GM23248 (cell line): ENCODE data around the gene PROK1. TPM values are rescaled to one million over a fixed set of nuclear protein-coding genes. Genes with fewer than 3 reads are reported as not detected.

Source experiments
- DNase-seq: peaks from one replicate; pipeline ENCODE4 v3.0.0-alpha.2; 2015
- H2AFZ ChIP-seq: fragments of 200-600 bp; sonication (generic); 2 replicates; pipeline ENCODE4 v1.6.1; 2016; ENCODE audit warnings: antibody characterized with exemption
- H3F3A ChIP-seq: fragments of 200-600 bp; sonication (generic); 2 replicates; pipeline ENCODE4 v1.6.1; 2016; ENCODE audit warnings: mild to moderate bottlenecking, antibody characterized with exemption, mixed run types; ENCODE audit not compliant: insufficient read depth
- H3K27ac ChIP-seq: fragments of 200-600 bp; sonication (generic); 2 replicates; pipeline ENCODE4 v1.5.1; 2016; ENCODE audit warnings: mild to moderate bottlenecking
- H3K27me3 ChIP-seq: fragments of 200-600 bp; sonication (generic); replicated peaks from 2 replicates; pipeline ENCODE4 v1.6.1; 2016; ENCODE audit warnings: mild to moderate bottlenecking; ENCODE audit not compliant: insufficient read depth
- H3K36me3 ChIP-seq: fragments of 200-600 bp; sonication (generic); 2 replicates; pipeline ENCODE4 v1.6.1; 2016; ENCODE audit warnings: low read depth, mild to moderate bottlenecking
- H3K4me1 ChIP-seq: fragments of 200-600 bp; sonication (generic); 2 replicates; pipeline ENCODE4 v1.6.1; 2016; ENCODE audit warnings: mild to moderate bottlenecking; ENCODE audit not compliant: insufficient read depth
- H3K4me2 ChIP-seq: fragments of 200-600 bp; sonication (generic); one replicate; pipeline ENCODE4 v1.6.1; 2016; ENCODE audit warnings: mild to moderate bottlenecking; ENCODE audit not compliant: unreplicated experiment
- H3K4me3 ChIP-seq: fragments of 200-600 bp; sonication (generic); 2 replicates; pipeline ENCODE4 v1.5.1; 2016; ENCODE audit warnings: mild to moderate bottlenecking
- H3K79me2 ChIP-seq: fragments of 200-600 bp; sonication (generic); 2 replicates; pipeline ENCODE4 v1.6.1; 2016; ENCODE audit warnings: mild to moderate bottlenecking; ENCODE audit not compliant: insufficient read depth
- H3K9ac ChIP-seq: fragments of 200-600 bp; sonication (generic); 2 replicates; pipeline ENCODE4 v1.6.1; 2016; ENCODE audit warnings: mild to moderate bottlenecking
- H3K9me2 ChIP-seq: fragments of 200-600 bp; sonication (generic); 2 replicates; pipeline ENCODE4 v1.6.1; 2016; ENCODE audit warnings: mixed run types, mild to moderate bottlenecking, moderate library complexity; ENCODE audit not compliant: insufficient read depth
- H3K9me3 ChIP-seq: fragments of 200-600 bp; sonication (generic); one replicate; pipeline ENCODE4 v1.6.1; 2017; ENCODE audit warnings: low read depth
- H4K20me1 ChIP-seq: fragments of 200-600 bp; sonication (generic); 2 replicates; pipeline ENCODE4 v1.6.0; 2016; ENCODE audit not compliant: insufficient read depth
- EZH2 ChIP-seq: fragments of 200-600 bp; sonication (generic); IDR thresholded peaks from 2 replicates; pipeline ENCODE4 v1.6.1; 2018; ENCODE audit warnings: antibody characterized with exemption, mild to moderate bottlenecking; ENCODE audit not compliant: insufficient read depth, poor library complexity, severe bottlenecking
- EZH2phosphoT487 ChIP-seq: fragments of 200-600 bp; sonication (generic); IDR thresholded peaks from 2 replicates; pipeline ENCODE4 v1.6.1; 2018; ENCODE audit warnings: antibody characterized with exemption, moderate library complexity, mild to moderate bottlenecking, low read depth; ENCODE audit not compliant: insufficient read depth
- WGBS, 2 experiments: methylation state at CpG; one replicate each; pipeline ENCODE4 v1.1.6; 2015 to 2017; ENCODE audit warnings: low lambda C conversion rate in 2 of 2, low coverage in 1 of 2; ENCODE audit errors: missing lambda C conversion rate in 2 of 2; 5-methylcytosine and 5-hydroxymethylcytosine counted together
- in situ Hi-C: fragments of 300-500 bp; cut with MboI; formaldehyde crosslinking; loops from 2 replicates; pipeline ENCODE4 v1.15.0; 2020
- polyA plus RNA-seq: library from polyadenylated mRNA; unstranded; fragments of >200 nt; fragmentation: Nextera tagmentation; extraction: Ambion mirVana; gene quantifications from 2 replicates; pipeline ENCODE4 v1.2.1, GENCODE V29; 2016
- total RNA-seq: library from RNA; depleted of rRNA; stranded (reverse); fragments of >200 nt; shearing (Covaris generic); gene quantifications from 2 replicates; pipeline ENCODE4 v1.2.3, GENCODE V29; 2014

Gene PROK1
- total and polyA plus RNA-seq, 2 experiments from 2014 or later = not detected

- peak within 1 kb of the TSS; percentile 100 for H3K4me2 ChIP-seq
- H3K9me2 ChIP-seq = no peaks in the 10 kb centered on the region
- TF ChIP-seq EZH2 (no peak), EZH2phosphoT487 (no peak)
- H3K36me3 ChIP-seq = peaks cover 22% of the 10 kb centered on the region
- peaks cover 51% of the 10 kb centered on the region for H3K79me2 ChIP-seq
- peak within 1 kb of the TSS; percentile 76 for H3K27ac ChIP-seq
- H3K27me3 ChIP-seq = no peaks in the 10 kb centered on the region
- peaks cover 12% of the 10 kb centered on the region for H3K4me1 ChIP-seq
- no peaks in the 10 kb centered on the region for H4K20me1 ChIP-seq
- H3K9me3 ChIP-seq = no peaks in the 10 kb centered on the region
- 1% methylated on average over 63 to 76 of the region's 76 CpGs for WGBS, 2 experiments
- DNase-seq = peak; percentile 93
- peak within 1 kb of the TSS; percentile 96 for H3K9ac ChIP-seq
- peaks cover 6% of the 10 kb centered on the region; the same call in 1 of the 2 replicates for H3F3A ChIP-seq
- peak within 1 kb of the TSS; percentile 99 for H3K4me3 ChIP-seq
- in situ Hi-C loops = loop anchor here (5.0 kb wide), 1 partner anchor 50 kb away; no protein-coding TSS in a partner anchor
- peak within 1 kb of the TSS; percentile 100 for H2AFZ ChIP-seq
These were observed 43.4 kb upstream of the PROK1 start, which contains the start of gene LAMTOR5 for GRCh38 chr1:110407260-110408210. TSS of gene LAMTOR5 (minus strand) at chr1:110407694. CDS start at chr1:110407620, 74 bp downstream.

GRCh38 chr1:110408488-110408887, 42.5 kb upstream of the PROK1 start:
- Histone ChIP-seq H2AFZ (peak overlapping the region; percentile 100), H3K9me2 (no peaks in the 10 kb centered on the region), H3K36me3 (peaks cover 13% of the 10 kb centered on the region), H3K4me3 (peak overlapping the region; percentile 99), H4K20me1 (no peaks in the 10 kb centered on the region), H3K9ac (peak overlapping the region; percentile 96), H3F3A (no peaks in the 10 kb centered on the region), H3K4me2 (peak overlapping the region; percentile 100), H3K79me2 (peaks cover 51% of the 10 kb centered on the region), H3K9me3 (no peaks in the 10 kb centered on the region), H3K4me1 (peaks cover 12% of the 10 kb centered on the region), H3K27ac (no peak overlapping the region), H3K27me3 (no peaks in the 10 kb centered on the region)
- peak; percentile 23 for DNase-seq
- in situ Hi-C loops = loop anchor here (5.0 kb wide), 1 partner anchor 49 kb away; no protein-coding TSS in a partner anchor
- TF ChIP-seq EZH2 (no peak), EZH2phosphoT487 (no peak)
- WGBS, 2 experiments = 92 to 93% methylated on average over 8 of the region's 8 CpGs

GRCh38 chr1:110409316-110409715, 41.6 kb upstream of the PROK1 start:
- Histone ChIP-seq H3K4me3 (no peak overlapping the region), H3K9me3 (no peaks in the 10 kb centered on the region), H3K4me2 (no peak overlapping the region), H3K4me1 (peaks cover 12% of the 10 kb centered on the region), H2AFZ (no peak overlapping the region), H3K27ac (no peak overlapping the region), H3K9ac (no peak overlapping the region), H3K36me3 (peaks cover 5% of the 10 kb centered on the region; the same call in 1 of the 2 replicates), H3F3A (no peaks in the 10 kb centered on the region), H3K9me2 (no peaks in the 10 kb centered on the region), H4K20me1 (no peaks in the 10 kb centered on the region), H3K79me2 (peaks cover 43% of the 10 kb centered on the region), H3K27me3 (no peaks in the 10 kb centered on the region)
- no peak for TF ChIP-seq EZH2
- TF ChIP-seq EZH2phosphoT487 = no peak
- DNase-seq = no peak
- 83 to 84% methylated on average over 6 of the region's 6 CpGs for WGBS, 2 experiments
- in situ Hi-C loops = loop anchor here (5.0 kb wide), 1 partner anchor 48 kb away; no protein-coding TSS in a partner anchor

GRCh38 chr1:110411173-110411735, 39.7 kb upstream of the PROK1 start:
- Histone ChIP-seq H3K4me2 (no peak overlapping the region), H3K27ac (no peak overlapping the region), H3K9me2 (no peaks in the 10 kb centered on the region), H3F3A (no peaks in the 10 kb centered on the region), H3K27me3 (no peaks in the 10 kb centered on the region), H3K79me2 (peaks cover 23% of the 10 kb centered on the region), H4K20me1 (no peaks in the 10 kb centered on the region), H3K9me3 (no peaks in the 10 kb centered on the region), H3K4me3 (no peak overlapping the region), H3K9ac (no peak overlapping the region), H3K4me1 (peaks cover 5% of the 10 kb centered on the region), H3K36me3 (no peaks in the 10 kb centered on the region), H2AFZ (no peak overlapping the region)
- in situ Hi-C loops = no loop called here
- no peak for DNase-seq
- WGBS, 2 experiments = 84 to 85% methylated on average over 7 of the region's 7 CpGs
- TF ChIP-seq EZH2phosphoT487 (no peak), EZH2 (no peak)
